IMR-90 (cell line): Measurements from ENCODE around the gene ALAS1. TPM values are rescaled to one million over a fixed set of nuclear protein-coding genes. Genes with fewer than 3 reads are reported as not detected.

Experiments
- ATAC-seq: fragments of 200-7000 bp; cut with Tn5 transposase; 2 replicates; pipeline ENCODE4 v1.9.1; 2020; ENCODE audit warnings: low read depth, mild to moderate bottlenecking, moderate library complexity
- BruUV-seq: library from RNA; stranded (reverse); fragments of 400-500 nt; replicated peaks from 2 replicates; lab custom pipeline; 2021; lab: Mats Ljungman, UMichigan
- CTCF ChIA-PET: fragments of 300-600 bp; formaldehyde crosslinking; extraction: SDS; loops from one replicate; lab custom pipeline; 2021; ENCODE audit warnings: antibody characterized with exemption; lab: Yijun Ruan, JAX
- POLR2A ChIA-PET: fragments of 300-600 bp; sonication (Branson Sonifier 250); formaldehyde crosslinking; loops from one replicate; lab custom pipeline; 2022; ENCODE audit warnings: antibody characterized with exemption; ENCODE audit not compliant: unreplicated experiment; lab: Charles Lee
- DNase-seq: peaks from one replicate; pipeline ENCODE4 v3.0.0; 2013
- H2AFZ ChIP-seq: replicated peaks from 2 replicates; pipeline ENCODE3; 2013; ENCODE audit warnings: low read length, mild to moderate bottlenecking; ENCODE audit not compliant: poor library complexity
- H2AK5ac ChIP-seq: 2 replicates; pipeline ENCODE4 v1.6.1; 2013; ENCODE audit warnings: low read depth, low read length, inconsistent platforms
- H2AK9ac ChIP-seq: replicated peaks from 2 replicates; pipeline ENCODE3; 2013; ENCODE audit warnings: mild to moderate bottlenecking, low read depth, low read length, moderate library complexity; ENCODE audit not compliant: poor library complexity
- H2BK120ac ChIP-seq: 2 replicates; pipeline ENCODE4 v1.6.1; 2013; ENCODE audit warnings: low read depth, low read length, inconsistent platforms
- H2BK15ac ChIP-seq: 3 replicates; pipeline ENCODE4 v1.6.1; 2013; ENCODE audit warnings: low read depth, low read length, inconsistent platforms
- H2BK20ac ChIP-seq: 2 replicates; pipeline ENCODE4 v1.6.1; 2013; ENCODE audit warnings: low read depth, mild to moderate bottlenecking, inconsistent platforms, low read length, moderate library complexity
- H2BK5ac ChIP-seq: 2 replicates; pipeline ENCODE4 v1.6.1; 2013; ENCODE audit warnings: mild to moderate bottlenecking, low read depth, low read length, inconsistent platforms; ENCODE audit not compliant: poor library complexity, severe bottlenecking
- H3K14ac ChIP-seq: replicated peaks from 2 replicates; pipeline ENCODE4 v1.6.1; 2013; ENCODE audit warnings: low read depth, low read length, inconsistent platforms
- H3K18ac ChIP-seq: 2 replicates; pipeline ENCODE4 v1.6.1; 2013; ENCODE audit warnings: low read depth, low read length, control low read depth
- H3K23ac ChIP-seq: 2 replicates; pipeline ENCODE4 v1.6.1; 2013; ENCODE audit warnings: low read depth, low read length, inconsistent platforms
- H3K27ac ChIP-seq: 2 replicates; pipeline ENCODE4 v1.5.1; 2013; ENCODE audit warnings: mild to moderate bottlenecking, control low read depth, low read length; ENCODE audit not compliant: insufficient read depth
- H3K27me3 ChIP-seq: 2 replicates; pipeline ENCODE4 v1.6.1; 2013; ENCODE audit warnings: low read length; ENCODE audit not compliant: control insufficient read depth, insufficient read depth
- H3K36me3 ChIP-seq: 2 replicates; pipeline ENCODE4 v1.6.1; 2013; ENCODE audit warnings: low read length, mixed read lengths; ENCODE audit not compliant: control insufficient read depth, insufficient read depth
- H3K4ac ChIP-seq: 2 replicates; pipeline ENCODE4 v1.6.1; 2013; ENCODE audit warnings: low read depth, low read length, inconsistent platforms
- H3K4me1 ChIP-seq: 2 replicates; pipeline ENCODE4 v1.6.1; 2013; ENCODE audit warnings: low read length, mixed read lengths; ENCODE audit not compliant: control insufficient read depth, insufficient read depth
- H3K4me2 ChIP-seq: 2 replicates; pipeline ENCODE4 v1.6.1; 2013; ENCODE audit warnings: low read depth, mild to moderate bottlenecking, control low read depth, low read length, moderate library complexity
- H3K4me3 ChIP-seq: 2 replicates; pipeline ENCODE4 v1.5.1; 2013; ENCODE audit warnings: low read depth, mild to moderate bottlenecking, control low read depth, low read length, moderate library complexity; ENCODE audit not compliant: insufficient read depth
- H3K56ac ChIP-seq: 2 replicates; pipeline ENCODE4 v1.6.1; 2013; ENCODE audit warnings: low read length, inconsistent platforms; ENCODE audit not compliant: insufficient read depth; ENCODE audit errors: extremely low read depth
- H3K79me1 ChIP-seq, 2 experiments: 2 replicates each; pipeline ENCODE4 v1.6.1; 2013; ENCODE audit warnings: low read length in 2 of 2, inconsistent platforms in 1 of 2, low read depth in 1 of 2
- H3K9ac ChIP-seq: 2 replicates; pipeline ENCODE4 v1.6.1; 2013; ENCODE audit warnings: low read depth, low read length, control low read depth
- H3K9me1 ChIP-seq: 2 replicates; pipeline ENCODE4 v1.6.1; 2013; ENCODE audit warnings: low read length, inconsistent platforms; ENCODE audit not compliant: insufficient read depth
- H3K9me3 ChIP-seq: 2 replicates; pipeline ENCODE4 v1.6.1; 2013; ENCODE audit warnings: low read length; ENCODE audit not compliant: control insufficient read depth, insufficient read depth
- H4K20me1 ChIP-seq: 2 replicates; pipeline ENCODE4 v1.6.1; 2013; ENCODE audit warnings: low read length, inconsistent platforms; ENCODE audit not compliant: insufficient read depth
- H4K5ac ChIP-seq: 2 replicates; pipeline ENCODE4 v1.6.1; 2013; ENCODE audit warnings: mild to moderate bottlenecking, low read depth, low read length, control low read depth
- H4K8ac ChIP-seq, 2 experiments: 2 replicates each; pipeline ENCODE4 v1.6.1; 2013; ENCODE audit warnings: low read depth in 2 of 2, low read length in 2 of 2, control low read depth in 1 of 2, inconsistent platforms in 1 of 2
- H4K91ac ChIP-seq: 2 replicates; pipeline ENCODE4 v1.6.1; 2013; ENCODE audit warnings: low read depth, low read length, inconsistent platforms; ENCODE audit not compliant: insufficient read depth
- BHLHE40 ChIP-seq: fragments of 150-350 bp; IDR thresholded peaks from 2 replicates; pipeline ENCODE4 v1.6.1; 2016; ENCODE audit warnings: mild to moderate bottlenecking, low read depth, low read length
- CEBPB ChIP-seq: IDR thresholded peaks from 2 replicates; pipeline ENCODE4 v1.6.1; 2012; ENCODE audit warnings: low read depth, low read length, improper control_type of control experiment
- FOS ChIP-seq: fragments of 150-350 bp; IDR thresholded peaks from 2 replicates; pipeline ENCODE4 v1.6.1; 2016; ENCODE audit warnings: low read depth, low read length
- MAFK ChIP-seq: IDR thresholded peaks from 2 replicates; pipeline ENCODE4 v1.6.1; 2012; ENCODE audit warnings: low read depth, low read length, improper control_type of control experiment
- MXI1 ChIP-seq: IDR thresholded peaks from 2 replicates; pipeline ENCODE4 v1.6.1; 2012; ENCODE audit warnings: low read depth, mild to moderate bottlenecking, low read length, moderate library complexity, borderline replicate concordance
- NFE2L2 ChIP-seq: fragments of 150-350 bp; IDR thresholded peaks from 2 replicates; pipeline ENCODE4 v1.6.1; 2016; ENCODE audit warnings: low read depth, mild to moderate bottlenecking, low read length
- RFX5 ChIP-seq: IDR thresholded peaks from 2 replicates; pipeline ENCODE4 v1.8.0; 2012; ENCODE audit warnings: low read depth, mild to moderate bottlenecking, low read length, moderate library complexity
- USF2 ChIP-seq: fragments of 150-350 bp; IDR thresholded peaks from 2 replicates; pipeline ENCODE4 v1.6.1; 2017; ENCODE audit warnings: mild to moderate bottlenecking, antibody characterized with exemption, low read length, low read depth
- WGBS, 2 experiments: methylation state at CpG; one replicate each; pipeline versions ENCODE4 v1.1.5 to v1.1.7; 2013; ENCODE audit warnings: missing lambda C conversion rate in 2 of 2; ENCODE audit not compliant: insufficient read length in 1 of 2; ENCODE audit errors: extremely low coverage in 2 of 2; 5-methylcytosine and 5-hydroxymethylcytosine counted together
- dilution Hi-C: fragments of 300-500 bp; cut with HindIII; formaldehyde crosslinking; loops from one replicate; pipeline ENCODE4 v1.14.3; 2018; ENCODE audit warnings: low sequenced_read_pairs; ENCODE audit not compliant: unreplicated experiment
- in situ Hi-C: fragments of 300-500 bp; cut with MboI; formaldehyde crosslinking; loops from 3 replicates; pipeline ENCODE4 v1.14.3; 2019; ENCODE audit warnings: low sequenced_read_pairs, inconsistent platforms, mixed read lengths
- intact Hi-C: fragments of 100-400 bp; cut with micrococcal nuclease; formaldehyde crosslinking; loops from 2 replicates; pipeline ENCODE4 v1.10.0; 2022
- polyA plus RNA-seq, 3 experiments: library from polyadenylated mRNA; depleted of rRNA; stranded (reverse); fragments of >200 nt; gene quantifications; 2 replicates each; pipeline ENCODE4 v1.2.3, GENCODE V29; 2012; ENCODE audit warnings: low replicate concordance in 1 of 3
- total RNA-seq: library from RNA; depleted of rRNA; stranded (reverse); fragments of >200 nt; gene quantifications from 2 replicates; pipeline ENCODE4 v1.2.3, GENCODE V29; 2012

ALAS1 gene
- total and polyA plus RNA-seq, 2 of the 4 experiments (the other 2 are of a cell fraction): 32.8 to 47.2 TPM

- intact Hi-C loops: no loop called here
- BruUV-seq: no TSS peak
These were observed 35.6 kb upstream of the ALAS1 start for GRCh38 chr3:52162250-52162872.

More at GRCh38 chr3:52162250-52162872, 35.6 kb upstream of the ALAS1 start:
- no peak overlapping the region for H3K4me3 ChIP-seq
- H3K27me3 ChIP-seq: no peaks in the 10 kb centered on the region
- no peak overlapping the region for H4K91ac ChIP-seq
- DNase-seq: no peak
- H3K4me1 ChIP-seq: no peaks in the 10 kb centered on the region
- H3K9me3 ChIP-seq: no peaks in the 10 kb centered on the region
- H3K56ac ChIP-seq: no peak overlapping the region
- H2BK15ac ChIP-seq: no peak overlapping the region
- no peak; the same call in 1 of the 2 replicates for ATAC-seq
- H2BK120ac ChIP-seq: no peak overlapping the region
- ChIA-PET POLR2A (no interaction called here), CTCF (no interaction called here)
- H2AFZ ChIP-seq: no peak overlapping the region
- H3K79me1 ChIP-seq: no peaks in the 10 kb centered on the region
- H3K36me3 ChIP-seq: no peaks in the 10 kb centered on the region
- no peak overlapping the region for H3K4me2 ChIP-seq
- no peak overlapping the region for H2AK9ac ChIP-seq
- no peak overlapping the region for H3K14ac ChIP-seq
- H3K9me1 ChIP-seq: no peaks in the 10 kb centered on the region
- in situ Hi-C loops (loop anchor here (25.0 kb wide), 1 partner anchor 1825 kb away; the partner anchor contains the start of genes RASSF1, TUSC2 and ZMYND10), dilution Hi-C loops (no loop called here)
- no peaks in the 10 kb centered on the region for H4K20me1 ChIP-seq
- H3K27ac ChIP-seq: no peak overlapping the region
- H2BK20ac ChIP-seq: no peak overlapping the region
- H4K8ac ChIP-seq: no peak overlapping the region
- H4K5ac ChIP-seq: no peak overlapping the region
- no peak overlapping the region for H2AK5ac ChIP-seq
- no peak overlapping the region for H3K18ac ChIP-seq
- no peak overlapping the region for H3K23ac ChIP-seq
- H3K4ac ChIP-seq: no peak overlapping the region
- no peak overlapping the region for H2BK5ac ChIP-seq
- H3K9ac ChIP-seq: no peak overlapping the region
- no CpG with 5 or more reads among the region's 7 CpGs for WGBS, 2 experiments
- TF ChIP-seq CEBPB (no peak), FOS (no peak), NFE2L2 (no peak), RFX5 (no peak), MAFK (no peak), BHLHE40 (no peak), MXI1 (no peak), USF2 (no peak)
